Mammary microvascular endothelial cell (primary cell): ENCODE data around the gene ZBTB37. TPM values are rescaled to one million over a fixed set of nuclear protein-coding genes. Genes with fewer than 3 reads are reported as not detected.

ENCODE experiments used
- total RNA-seq: library from RNA; depleted of rRNA; stranded (reverse); fragments of >200 nt; gene quantifications from 2 replicates; pipeline ENCODE4 v1.2.3, GENCODE V29; 2015

Gene ZBTB37
- total RNA-seq: 1.4 and 2.4 TPM in 2 replicates

DNA sequence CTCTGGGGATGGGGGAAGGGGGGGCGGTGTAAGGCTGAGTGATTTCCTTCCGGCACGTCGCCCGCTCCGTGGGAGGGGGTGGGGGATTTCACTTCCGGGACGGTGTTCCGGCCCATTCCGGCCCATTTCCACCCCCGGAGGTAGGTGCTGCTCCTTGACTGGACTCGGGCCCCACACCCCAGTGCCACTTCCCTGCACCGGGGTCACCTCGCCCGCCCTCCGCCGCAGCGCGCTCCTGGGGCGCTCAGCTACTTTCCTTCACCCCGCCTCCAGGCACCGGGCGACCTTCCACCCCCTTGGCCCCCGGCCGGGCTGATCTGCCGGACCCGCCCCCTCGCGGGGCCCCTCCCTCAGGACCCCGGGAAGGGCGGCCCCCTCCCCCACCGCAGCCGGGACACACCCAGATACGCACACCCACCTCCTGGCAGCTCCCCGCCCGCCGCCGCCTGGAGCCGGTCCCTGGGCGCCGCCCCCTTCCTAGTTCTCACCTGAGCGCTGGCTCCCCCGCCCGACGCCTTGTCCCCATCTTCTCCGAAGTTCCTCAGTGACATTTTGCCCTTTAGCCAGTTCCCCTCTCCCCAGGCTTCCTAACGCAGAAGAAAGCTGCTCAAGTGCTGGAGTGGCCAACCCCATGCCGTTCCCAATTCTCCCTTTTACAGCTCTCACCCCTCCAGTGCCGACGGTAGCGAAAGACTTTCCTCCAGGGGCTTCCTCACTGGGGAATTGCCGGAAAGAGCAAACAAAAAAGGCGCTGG is at the start of gene ZBTB37:
ZBTB37 (plus strand) TSS at position 115 of the 755 bp plus-strand sequence. CDS start 1,846 bp downstream, outside the sequence.

DNA sequence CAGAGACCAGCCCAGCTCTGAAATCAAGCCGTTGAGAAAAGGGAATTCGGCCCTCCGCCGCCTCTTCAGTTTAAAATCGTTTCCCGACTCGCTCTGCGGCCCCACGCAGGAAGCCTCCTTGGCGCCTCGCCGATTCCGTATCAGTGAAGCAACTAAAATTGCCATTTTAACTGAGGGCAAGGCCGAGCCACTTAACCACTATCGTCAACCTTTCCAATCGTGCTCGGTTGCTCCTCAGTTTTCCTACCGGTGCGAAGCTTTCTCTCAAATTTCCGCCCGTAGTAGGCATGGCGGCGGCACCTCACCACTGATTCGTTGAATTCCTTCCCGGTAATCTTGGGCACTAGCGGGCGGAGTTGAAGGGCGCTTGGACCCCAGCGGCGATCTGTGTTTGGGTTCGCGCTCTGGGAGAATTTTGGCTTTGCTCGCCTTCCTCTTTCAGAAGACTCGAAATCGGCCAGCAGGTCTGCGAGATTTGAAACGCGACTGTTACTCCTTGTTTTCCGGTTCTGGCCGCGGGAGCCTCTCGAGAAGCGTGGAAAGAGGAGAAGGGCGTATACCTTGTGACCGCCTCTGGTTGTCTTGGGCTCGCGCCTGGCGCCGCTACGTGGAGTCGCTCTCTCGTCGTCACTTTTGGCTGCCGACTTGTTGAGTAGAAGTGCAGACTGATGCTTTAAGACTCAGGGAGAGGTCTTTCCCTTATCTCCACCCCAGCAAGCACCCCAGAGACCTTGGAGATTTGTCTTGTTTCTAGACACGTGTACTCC is 43.7 kb upstream of the ZBTB37 start, which contains the start of the genes CENPL and DARS2:
CENPL (minus strand) TSS at position 569 of the 767 bp plus-strand sequence. CDS start 13,584 bp downstream, outside the sequence.
DARS2 (plus strand) TSS at position 359 of the 767 bp plus-strand sequence. CDS start 557 bp downstream, outside the sequence.

GRCh38 chr1:173867753-173868265 is 371 bp upstream of the ZBTB37 start, which contains the start of gene GAS5:
TSS of gene GAS5 (minus strand) at chr1:173867989.

GRCh38 chr1:173917149-173917548 is 49.0 kb downstream of the ZBTB37 start, which contains the start of gene SERPINC1:
TSS of gene SERPINC1 (minus strand) at chr1:173917327. CDS start at chr1:173917259, 68 bp downstream.

Other genes starting within 250 kb of the ZBTB37 start
- gene TEX50, start 233.0 kb upstream of the ZBTB37 start, total RNA-seq: not detected in 2 replicates
- gene ANKRD45, start 198.5 kb upstream of the ZBTB37 start, total RNA-seq: not detected in 2 replicates
- 15.3 and 21.6 TPM in 2 replicates for gene KLHL20, start 153.4 kb upstream of the ZBTB37 start, total RNA-seq
- gene DARS2, start 43.7 kb upstream of the ZBTB37 start, total RNA-seq: 27.8 and 30.8 TPM in 2 replicates
- 10.9 and 18.8 TPM in 2 replicates for gene CENPL, start 43.5 kb upstream of the ZBTB37 start, total RNA-seq
- 202 and 218 TPM in 2 replicates for gene GAS5, start 391 bp upstream of the ZBTB37 start, total RNA-seq
- 0.10 TPM in 1 of 2 replicates, not detected in the other for gene SERPINC1, start 48.9 kb downstream of the ZBTB37 start, total RNA-seq
- gene RC3H1, start 154.0 kb downstream of the ZBTB37 start, total RNA-seq: 13.4 and 15.4 TPM in 2 replicates